Activated T-cell treated with anti-CD3 and anti-CD28 coated beads, Interleukin-2, amount 50 U/mL, for 1 hour (primary cell): ENCODE data around the gene DGLUCY.
"Not testable (repeated sequence)": the region's sequence is repeated elsewhere in the genome, so short reads cannot be mapped to it uniquely, and the experiment has no call there.

Experiments used
- DNase-seq: peaks from one replicate; pipeline ENCODE4 v3.0.0-alpha.2; 2020

The DGLUCY gene

DNA sequence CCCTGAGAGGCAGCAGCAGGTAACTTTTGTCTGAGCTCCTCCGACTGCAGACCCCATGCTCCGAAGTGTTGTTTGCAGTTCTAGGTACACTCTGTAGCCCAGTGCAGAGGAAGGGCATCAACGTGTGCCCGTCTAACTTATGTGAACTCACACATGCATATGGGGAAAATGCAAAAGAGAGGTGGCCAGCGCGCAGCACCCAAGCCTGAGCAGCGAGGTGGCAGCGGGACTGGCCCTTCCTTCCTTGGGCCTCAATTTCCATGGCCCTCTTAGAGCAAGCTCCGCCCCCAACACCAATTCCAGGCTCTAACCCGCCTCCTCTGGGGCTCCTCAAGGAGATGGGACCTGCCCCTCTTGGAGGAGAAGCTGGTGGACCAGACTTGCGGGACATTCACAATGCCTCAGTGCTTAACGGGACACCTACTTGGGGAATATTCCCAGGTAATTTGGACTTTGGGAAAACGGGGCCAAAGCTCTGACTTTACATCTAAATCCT lies 102.9 kb downstream of the DGLUCY start:
- no peak for DNase-seq

DNA sequence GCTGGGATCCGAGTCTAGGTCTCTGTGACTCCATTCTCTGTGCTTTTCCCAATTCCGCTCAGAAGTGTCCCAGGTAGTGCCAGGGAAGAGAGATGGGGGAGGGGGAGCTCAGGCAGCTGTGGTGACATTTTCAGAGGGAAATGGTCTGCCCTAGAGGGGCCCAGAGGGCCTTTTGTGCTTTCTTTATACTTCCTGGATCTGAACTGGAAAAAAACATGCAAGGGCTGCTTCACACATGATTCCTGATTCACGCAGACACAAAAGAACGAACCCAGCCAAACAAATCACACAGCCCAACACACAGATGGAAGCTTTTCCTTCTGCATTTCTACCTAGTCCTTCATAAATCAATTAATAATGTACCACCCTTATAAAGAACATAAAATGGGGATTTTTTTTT lies 104.1 kb downstream of the DGLUCY start:
- DNase-seq: no peak

DNA sequence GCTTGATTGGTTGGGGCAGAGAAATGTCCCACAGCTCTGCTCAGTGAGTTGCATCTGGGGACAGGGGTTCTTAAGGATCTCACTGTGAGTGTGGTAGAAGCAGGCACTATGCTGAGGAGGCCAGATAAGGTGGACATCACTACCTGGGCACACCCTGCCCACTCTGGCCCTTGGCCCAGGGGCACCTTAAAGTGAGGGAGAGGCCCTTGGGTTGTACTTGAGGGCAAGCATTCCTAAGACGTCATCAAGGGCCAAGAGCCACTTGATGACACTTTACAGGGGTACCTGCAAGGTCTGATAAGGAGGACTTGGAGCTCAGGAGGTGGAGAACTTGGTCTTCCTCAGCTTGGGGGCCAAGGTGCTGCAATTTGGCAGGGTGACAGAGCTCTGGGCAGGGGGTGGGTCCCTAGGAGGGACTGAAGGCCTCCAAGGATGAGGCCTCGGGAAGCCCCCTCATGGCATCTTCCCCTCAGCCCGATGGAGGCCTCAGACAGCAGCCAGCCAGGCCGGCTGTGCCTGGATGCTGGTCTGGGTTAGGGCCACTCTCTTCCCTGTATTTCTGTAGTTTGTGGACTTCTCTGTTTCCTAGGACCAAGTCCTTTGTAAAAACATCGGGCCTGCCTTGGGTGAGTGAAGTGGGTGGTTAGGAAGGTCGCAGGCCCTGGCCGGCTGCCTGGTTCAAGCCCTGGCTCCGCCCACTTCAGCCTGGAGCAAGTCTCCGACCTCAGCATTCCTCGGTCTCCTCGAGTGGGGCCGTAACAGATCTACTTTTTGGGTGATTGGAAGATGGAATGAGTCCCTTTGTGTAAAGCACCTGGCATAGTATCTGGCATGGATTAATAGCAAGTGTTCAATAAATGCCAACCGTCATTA lies 105.9 kb downstream of the DGLUCY start:
- no peak for DNase-seq

DNA sequence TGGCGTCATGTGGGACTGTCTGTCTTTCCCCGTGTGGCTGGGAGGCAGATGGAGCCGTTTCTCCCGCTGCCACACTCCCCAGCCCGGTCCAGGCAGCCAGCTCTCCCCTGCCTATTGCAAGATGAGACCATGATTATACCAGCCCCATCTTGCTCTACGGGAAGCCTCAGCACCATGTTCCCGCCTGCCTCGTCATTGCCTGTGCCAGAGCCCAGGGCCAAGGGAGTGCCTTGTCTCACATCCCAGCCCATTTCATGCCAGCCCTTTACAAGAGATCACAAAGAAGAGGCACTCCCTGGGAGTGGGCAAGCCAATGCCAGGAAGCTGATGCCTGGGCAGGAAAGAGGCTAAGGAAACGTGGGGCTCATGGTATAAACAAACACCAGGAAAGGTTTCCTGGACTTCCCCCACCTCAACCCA lies 106.7 kb downstream of the DGLUCY start:
- no peak for DNase-seq

- DNase-seq: no peak
Observed at GRCh38 chr14:91221270-91221669, 107.4 kb downstream of the DGLUCY start.

GRCh38 chr14:91223028-91223783 lies 109.3 kb downstream of the DGLUCY start:
- no peak for DNase-seq

DNA sequence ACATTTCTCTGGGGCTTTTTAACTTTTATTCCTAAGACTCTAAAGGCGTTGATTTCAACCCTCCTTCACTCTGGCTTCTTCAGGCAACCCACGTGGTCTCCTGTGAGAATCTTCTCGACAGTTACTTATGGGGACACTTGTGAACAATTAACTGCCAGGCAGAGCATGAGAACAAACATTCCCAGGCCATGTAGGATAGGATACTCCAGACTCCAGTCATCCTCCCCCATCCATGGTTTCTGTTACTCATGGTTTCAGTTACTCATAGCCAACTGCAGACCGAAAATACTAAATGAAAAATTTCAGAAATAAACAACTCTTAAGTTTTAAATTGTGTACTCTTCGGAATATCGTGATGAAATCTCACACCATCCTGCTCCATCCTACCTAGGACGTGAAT lies 111.2 kb downstream of the DGLUCY start:
- no peak for DNase-seq

- DNase-seq: not testable (repeated sequence)
Observed at GRCh38 chr14:91226360-91226759, 112.5 kb downstream of the DGLUCY start.

GRCh38 chr14:91227183-91227628 lies 113.3 kb downstream of the DGLUCY start:
- no peak for DNase-seq

DNA sequence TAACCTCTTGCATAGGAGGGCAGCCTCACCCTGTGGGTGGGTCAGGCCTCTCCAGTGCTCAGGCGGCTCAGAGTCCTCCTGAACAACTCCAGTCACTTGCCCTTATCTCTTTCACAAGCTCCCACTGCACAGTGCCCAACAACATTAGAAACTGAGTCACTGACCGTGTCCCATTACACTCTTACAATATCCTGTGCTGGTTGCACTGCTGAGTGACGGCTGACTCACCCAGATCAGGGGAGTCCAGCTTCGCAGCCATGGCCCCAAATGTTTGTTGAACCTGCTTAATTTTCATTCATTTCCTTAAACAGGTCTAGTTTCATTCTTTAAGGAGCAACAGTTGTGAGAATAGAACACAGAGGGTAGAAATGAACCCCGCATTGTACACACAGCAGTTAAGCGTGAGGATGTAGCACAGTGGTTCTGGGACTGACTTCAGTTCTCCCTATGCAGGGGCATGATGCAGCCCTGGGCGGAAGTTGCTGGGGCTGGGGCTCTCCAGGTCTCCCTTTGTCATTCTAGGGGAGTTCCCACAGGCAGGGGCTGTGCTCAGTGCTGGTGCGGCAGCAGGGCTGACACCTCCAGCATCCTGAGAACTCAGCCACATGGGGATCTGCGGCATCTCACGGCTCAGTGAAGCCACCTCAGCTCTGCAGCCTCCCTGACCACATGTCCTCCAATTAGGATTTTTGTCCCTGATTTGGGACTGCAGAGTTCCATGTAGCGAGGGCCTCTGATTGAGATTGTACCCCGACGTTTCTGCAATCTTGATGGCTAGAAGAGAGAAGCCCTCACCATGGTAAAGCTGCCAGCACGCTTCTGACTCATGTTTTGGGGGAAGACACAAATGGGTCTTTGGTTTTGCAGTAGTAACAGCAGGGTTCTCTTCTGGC lies 114.5 kb downstream of the DGLUCY start:
- DNase-seq: peak; percentile 74

DNA sequence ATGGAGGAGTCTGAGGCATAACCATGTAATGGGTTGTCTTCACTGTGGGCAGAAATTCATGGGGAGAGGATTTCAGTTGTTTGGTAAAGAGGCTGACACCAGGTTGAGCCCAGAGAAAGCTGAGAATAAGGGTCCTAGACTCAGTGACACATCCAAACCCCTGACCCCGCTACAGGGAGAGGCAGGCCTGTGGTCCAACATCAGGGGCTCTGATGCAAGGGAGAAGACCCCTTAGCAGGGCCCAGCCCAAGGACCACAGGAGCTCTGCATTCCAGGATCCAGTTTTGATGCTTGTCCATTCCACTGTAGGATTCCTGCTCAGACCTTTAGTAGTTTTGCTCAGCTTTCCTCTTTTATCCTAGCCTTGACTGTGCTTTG lies 115.1 kb downstream of the DGLUCY start:
- no peak for DNase-seq

DNA sequence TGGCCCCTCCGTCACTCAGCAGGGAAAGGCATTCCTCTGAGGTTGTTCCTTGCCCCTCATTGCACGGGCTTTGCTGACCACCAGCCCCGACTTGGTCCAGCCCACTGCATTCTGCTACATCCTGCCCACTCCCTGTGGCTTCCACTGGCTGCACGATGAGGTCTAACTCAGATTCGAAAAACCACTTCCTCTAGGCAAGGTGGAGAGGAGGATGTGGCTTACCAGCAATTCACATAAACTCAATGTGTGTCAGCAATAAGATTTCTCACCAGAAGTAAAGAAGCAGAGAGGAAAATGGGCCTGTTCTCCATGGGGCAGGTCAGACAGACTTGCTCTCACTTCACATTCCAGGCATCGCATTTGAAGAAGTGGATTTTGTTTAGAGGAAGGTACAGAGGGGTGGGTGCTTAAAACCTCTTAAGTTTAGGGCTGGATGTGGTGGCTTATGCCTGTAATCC lies 115.9 kb downstream of the DGLUCY start:
- peak; percentile 56 for DNase-seq

GRCh38 chr14:91230397-91231035 lies 116.6 kb downstream of the DGLUCY start:
- DNase-seq: no peak

DNA sequence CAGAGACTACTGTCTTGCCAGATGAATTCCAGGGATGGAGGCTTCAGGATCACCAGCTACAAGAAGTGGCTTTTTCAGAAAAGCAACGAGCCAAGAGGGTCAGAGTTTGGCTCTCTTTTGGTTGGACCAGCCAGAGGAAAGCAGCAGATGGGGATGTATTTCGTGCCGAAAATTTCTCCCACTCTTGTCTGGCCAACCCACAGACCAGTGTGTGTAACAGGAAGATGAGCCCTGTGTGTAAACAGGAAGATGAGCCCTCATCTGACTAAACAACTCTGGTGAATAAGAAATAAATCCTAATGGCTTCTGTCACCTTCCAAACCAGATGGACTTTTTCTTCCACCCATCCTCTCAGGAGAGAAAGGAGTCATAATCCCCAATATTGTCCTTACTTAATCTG lies 117.6 kb downstream of the DGLUCY start:
- DNase-seq: no peak

DNA sequence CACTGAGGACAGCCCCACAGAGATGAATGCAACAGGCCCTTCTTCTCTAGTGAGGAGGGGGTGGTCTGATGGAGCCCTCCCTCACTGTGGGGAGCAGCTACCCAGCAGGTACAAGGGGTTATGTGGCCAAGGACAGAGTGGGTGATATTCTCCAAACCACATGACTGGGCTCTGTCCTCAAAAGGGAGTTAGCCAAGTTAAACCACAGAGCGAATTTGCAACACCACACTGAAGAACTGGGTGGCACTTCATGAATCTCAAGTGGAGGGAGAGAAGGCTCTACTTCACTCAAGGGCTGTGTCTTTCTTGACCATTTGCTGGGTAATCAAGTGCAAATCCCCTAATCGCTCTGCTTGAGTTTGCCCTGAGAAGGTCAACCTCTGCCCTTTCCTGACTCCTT lies 118.2 kb downstream of the DGLUCY start:
- DNase-seq: no peak

DNA sequence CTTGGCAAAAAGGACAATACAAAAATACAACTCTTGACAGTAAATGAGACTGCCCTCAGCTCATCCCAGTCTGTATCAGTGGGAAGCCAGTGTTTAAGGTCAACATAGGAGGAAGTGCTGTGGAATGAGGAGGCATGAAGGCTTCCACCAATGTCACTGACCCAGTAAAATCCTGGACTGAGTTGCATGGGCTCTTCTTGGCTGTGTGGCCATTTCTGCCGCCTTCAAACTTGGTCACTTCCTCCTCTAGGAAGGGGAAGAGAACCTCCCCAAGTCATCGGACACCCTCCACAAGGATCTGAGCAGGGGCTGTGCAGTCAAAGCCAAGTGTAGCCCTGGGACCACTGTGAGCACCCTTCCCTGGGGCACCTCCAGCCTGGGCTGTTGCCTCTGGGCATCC lies 118.7 kb downstream of the DGLUCY start:
- no peak for DNase-seq

DNA sequence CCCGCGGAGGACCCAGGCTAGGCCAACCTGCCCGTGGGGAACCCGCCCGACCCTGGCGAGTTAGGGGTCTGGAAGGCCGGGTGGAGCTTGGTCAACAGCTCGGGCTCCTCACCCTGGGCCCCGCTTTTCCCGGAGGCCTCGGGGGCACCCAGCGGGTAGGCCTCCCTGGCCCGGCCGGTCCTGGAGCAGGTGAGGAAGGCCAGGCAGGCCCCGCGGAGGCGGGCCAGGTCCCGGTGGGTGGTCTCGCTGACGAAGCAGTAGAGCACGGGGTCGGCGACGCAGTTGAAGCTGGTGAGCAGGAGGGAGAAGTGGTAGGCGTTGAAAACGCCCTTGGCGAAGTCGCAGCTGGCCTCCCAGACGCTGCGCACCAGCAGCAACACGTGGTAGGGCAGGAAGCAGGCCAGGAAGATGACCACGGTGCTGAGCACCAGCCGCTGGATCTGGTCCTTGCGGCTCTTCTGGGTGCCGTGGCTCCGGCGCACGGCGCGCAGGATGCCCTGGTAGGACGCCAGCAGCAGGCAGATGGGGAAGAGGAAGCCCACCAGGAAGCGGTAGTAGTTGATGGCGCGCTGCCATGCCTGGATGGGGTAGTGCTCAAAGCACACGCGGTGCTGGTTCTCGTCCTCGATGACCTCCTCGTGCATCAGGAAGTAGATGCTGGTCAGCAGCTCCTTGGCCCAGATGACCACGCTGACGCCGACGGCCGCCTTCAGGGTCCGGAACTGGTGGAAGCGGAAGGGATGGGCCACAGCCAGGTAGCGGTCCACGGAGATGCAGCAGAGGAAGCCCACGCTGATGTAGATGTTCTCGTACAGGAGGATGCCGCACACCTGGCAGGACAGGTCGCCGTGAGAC lies 120.3 kb downstream of the DGLUCY start:
- DNase-seq: no peak

DNA sequence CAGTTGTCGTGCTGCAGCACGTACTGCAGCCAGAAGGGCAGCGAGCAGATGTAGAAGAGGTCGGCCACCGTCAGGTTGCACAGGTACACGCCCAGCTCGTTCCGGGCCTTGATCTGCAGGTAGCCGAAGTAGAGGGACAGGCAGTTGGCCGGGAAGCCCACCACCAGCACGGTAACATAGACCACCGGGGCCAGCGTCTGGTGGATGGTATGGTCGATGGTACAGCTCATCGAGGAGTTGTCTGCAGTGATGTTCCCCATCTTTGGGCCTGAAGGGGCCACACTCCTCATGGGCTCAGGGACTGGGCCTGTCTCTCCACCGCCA lies 120.9 kb downstream of the DGLUCY start:
- DNase-seq: no peak

DNA sequence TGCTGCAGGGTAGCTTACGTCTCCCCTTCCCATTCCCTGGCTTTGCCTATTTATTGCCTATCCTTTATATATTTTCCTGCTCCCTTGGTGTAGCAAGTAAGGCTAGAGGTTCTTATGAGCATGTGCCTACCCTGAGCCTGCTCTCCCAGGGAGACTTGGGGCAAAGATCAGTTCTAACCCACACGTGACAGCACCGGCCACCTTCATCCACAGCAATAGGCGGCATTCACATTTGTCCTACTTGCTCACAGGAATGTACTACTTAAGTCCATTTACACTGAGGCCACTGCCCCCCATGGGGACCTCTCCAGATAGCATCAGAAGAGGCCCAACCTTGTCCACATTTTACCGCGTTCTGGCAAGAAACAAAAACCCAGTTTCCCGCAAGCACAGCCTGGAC lies 122.0 kb downstream of the DGLUCY start:
- no peak for DNase-seq

- no peak for DNase-seq
Observed at GRCh38 chr14:91237219-91237618, 123.3 kb downstream of the DGLUCY start.

- DNase-seq: no peak
Observed at GRCh38 chr14:91238085-91238484, 124.2 kb downstream of the DGLUCY start.

DNA sequence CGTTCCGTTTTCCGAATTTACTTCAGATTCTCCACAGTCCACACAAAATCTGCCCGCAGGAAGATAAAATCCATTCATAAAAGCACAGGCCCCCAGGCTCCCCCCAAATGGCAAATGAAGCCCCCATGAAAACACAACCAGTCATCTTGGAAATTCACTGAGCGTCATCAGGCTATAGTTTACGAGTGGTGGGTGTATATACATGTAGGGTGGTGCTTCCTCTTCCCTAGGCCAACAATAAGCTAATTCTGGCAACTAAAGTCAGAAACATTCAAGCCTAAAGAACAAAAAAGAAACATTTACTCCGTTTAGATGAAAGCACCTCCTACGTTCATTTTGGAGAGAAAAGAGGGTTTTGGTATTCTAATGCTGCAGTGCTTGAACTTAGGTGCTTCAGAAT lies 124.8 kb downstream of the DGLUCY start:
- no peak for DNase-seq
